DOHH2 (cell line): Measurements from ENCODE around the gene KIF1B.

ENCODE experiments used
- H3F3A ChIP-seq: fragments of 200-600 bp; sonication (generic), shearing (Covaris generic); 2 replicates; pipeline ENCODE4 v1.6.0; 2016; ENCODE audit warnings: antibody characterized with exemption, mild to moderate bottlenecking; ENCODE audit not compliant: control insufficient read depth, insufficient read depth
- H3K27ac ChIP-seq: fragments of 200-600 bp; sonication (generic); 2 replicates; pipeline ENCODE4 v1.5.1; 2014; ENCODE audit warnings: low read depth, mild to moderate bottlenecking, low read length, moderate library complexity
- H3K27me3 ChIP-seq: fragments of 200-600 bp; sonication (generic); 2 replicates; pipeline ENCODE4 v1.6.1; 2014; ENCODE audit warnings: mild to moderate bottlenecking, low read length, mixed read lengths; ENCODE audit not compliant: control insufficient read depth
- H3K36me3 ChIP-seq: fragments of 200-600 bp; sonication (generic); 2 replicates; pipeline ENCODE4 v1.6.1; 2014; ENCODE audit warnings: mild to moderate bottlenecking, low read length, moderate library complexity, mixed read lengths; ENCODE audit not compliant: control insufficient read depth
- H3K4me1 ChIP-seq: fragments of 200-600 bp; sonication (generic); 2 replicates; pipeline ENCODE4 v1.6.1; 2014; ENCODE audit warnings: mild to moderate bottlenecking, low read length, mixed read lengths; ENCODE audit not compliant: control insufficient read depth
- H3K4me2 ChIP-seq: fragments of 200-600 bp; sonication (generic); 2 replicates; pipeline ENCODE4 v1.6.0; 2014; ENCODE audit warnings: mild to moderate bottlenecking, low read length, moderate library complexity
- H3K4me3 ChIP-seq: fragments of 200-600 bp; sonication (generic); 2 replicates; pipeline ENCODE4 v1.5.1; 2014; ENCODE audit warnings: mild to moderate bottlenecking, low read length, mixed read lengths
- H3K79me2 ChIP-seq: fragments of 200-600 bp; sonication (generic); 2 replicates; pipeline ENCODE4 v1.6.1; 2014; ENCODE audit warnings: mild to moderate bottlenecking, low read length, mixed read lengths; ENCODE audit not compliant: control insufficient read depth
- H3K9me2 ChIP-seq: fragments of 200-600 bp; sonication (generic); replicated peaks from 2 replicates; pipeline ENCODE4 v1.6.1; 2014; ENCODE audit warnings: mild to moderate bottlenecking, low read length, mixed read lengths; ENCODE audit not compliant: control insufficient read depth
- H3K9me3 ChIP-seq: fragments of 200-600 bp; sonication (generic); 2 replicates; pipeline ENCODE4 v1.6.1; 2014; ENCODE audit warnings: antibody characterized with exemption, low read length, mixed read lengths; ENCODE audit not compliant: control insufficient read depth, insufficient read depth
- H4K20me1 ChIP-seq: fragments of 200-600 bp; sonication (generic); 2 replicates; pipeline ENCODE4 v1.6.0; 2014; ENCODE audit warnings: low read depth, mild to moderate bottlenecking, antibody characterized with exemption, low read length, moderate library complexity; ENCODE audit not compliant: control insufficient read depth, insufficient read depth
- EZH2phosphoT487 ChIP-seq: fragments of 200-600 bp; sonication (generic); IDR thresholded peaks from 2 replicates; pipeline ENCODE4 v1.6.1; 2017; ENCODE audit warnings: borderline replicate concordance, mild to moderate bottlenecking, antibody characterized with exemption, low read length, moderate library complexity, mixed read lengths
- TF ChIP-seq, protein P1 (sequence below): fragments of 200-600 bp; sonication (generic); IDR thresholded peaks from one replicate; pipeline ENCODE4 v1.5.1; 2014; ENCODE audit warnings: antibody characterized with exemption, mild to moderate bottlenecking, low read depth, low read length; ENCODE audit not compliant: poor library complexity, severe bottlenecking

KIF1B gene

DNA sequence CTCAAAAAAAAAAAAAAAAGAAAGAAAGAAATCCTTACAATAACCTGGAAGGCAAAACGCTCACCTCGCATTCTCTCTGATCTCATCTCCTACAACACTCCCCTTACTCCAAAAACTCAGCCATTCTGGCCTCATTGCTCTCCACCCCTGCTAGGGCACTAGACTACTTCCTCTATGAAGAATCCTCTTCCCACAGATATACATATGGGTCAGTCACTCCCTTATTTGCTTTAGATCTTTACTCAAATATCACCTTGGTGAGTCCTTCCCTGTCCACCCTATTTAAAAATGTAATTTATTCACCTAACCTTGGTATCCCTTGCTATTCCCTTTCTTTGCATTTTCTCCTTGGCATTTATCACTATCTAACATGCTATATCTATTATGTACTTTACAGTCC is 24.6 kb upstream of the KIF1B start:
- Histone ChIP-seq H3K4me1 (no peaks in the 10 kb centered on the region), H3K79me2 (no peaks in the 10 kb centered on the region), H3K36me3 (no peaks in the 10 kb centered on the region), H3K27ac (no peak overlapping the region), H4K20me1 (no peaks in the 10 kb centered on the region), H3K27me3 (no peaks in the 10 kb centered on the region), H3K4me2 (no peak overlapping the region), H3K4me3 (no peak overlapping the region), H3F3A (no peaks in the 10 kb centered on the region; the same call in 1 of the 2 replicates), H3K9me3 (no peaks in the 10 kb centered on the region), H3K9me2 (no peaks in the 10 kb centered on the region)
- TF ChIP-seq, protein P1, sequence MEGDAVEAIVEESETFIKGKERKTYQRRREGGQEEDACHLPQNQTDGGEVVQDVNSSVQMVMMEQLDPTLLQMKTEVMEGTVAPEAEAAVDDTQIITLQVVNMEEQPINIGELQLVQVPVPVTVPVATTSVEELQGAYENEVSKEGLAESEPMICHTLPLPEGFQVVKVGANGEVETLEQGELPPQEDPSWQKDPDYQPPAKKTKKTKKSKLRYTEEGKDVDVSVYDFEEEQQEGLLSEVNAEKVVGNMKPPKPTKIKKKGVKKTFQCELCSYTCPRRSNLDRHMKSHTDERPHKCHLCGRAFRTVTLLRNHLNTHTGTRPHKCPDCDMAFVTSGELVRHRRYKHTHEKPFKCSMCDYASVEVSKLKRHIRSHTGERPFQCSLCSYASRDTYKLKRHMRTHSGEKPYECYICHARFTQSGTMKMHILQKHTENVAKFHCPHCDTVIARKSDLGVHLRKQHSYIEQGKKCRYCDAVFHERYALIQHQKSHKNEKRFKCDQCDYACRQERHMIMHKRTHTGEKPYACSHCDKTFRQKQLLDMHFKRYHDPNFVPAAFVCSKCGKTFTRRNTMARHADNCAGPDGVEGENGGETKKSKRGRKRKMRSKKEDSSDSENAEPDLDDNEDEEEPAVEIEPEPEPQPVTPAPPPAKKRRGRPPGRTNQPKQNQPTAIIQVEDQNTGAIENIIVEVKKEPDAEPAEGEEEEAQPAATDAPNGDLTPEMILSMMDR: no peak
- no peak for TF ChIP-seq EZH2phosphoT487

DNA sequence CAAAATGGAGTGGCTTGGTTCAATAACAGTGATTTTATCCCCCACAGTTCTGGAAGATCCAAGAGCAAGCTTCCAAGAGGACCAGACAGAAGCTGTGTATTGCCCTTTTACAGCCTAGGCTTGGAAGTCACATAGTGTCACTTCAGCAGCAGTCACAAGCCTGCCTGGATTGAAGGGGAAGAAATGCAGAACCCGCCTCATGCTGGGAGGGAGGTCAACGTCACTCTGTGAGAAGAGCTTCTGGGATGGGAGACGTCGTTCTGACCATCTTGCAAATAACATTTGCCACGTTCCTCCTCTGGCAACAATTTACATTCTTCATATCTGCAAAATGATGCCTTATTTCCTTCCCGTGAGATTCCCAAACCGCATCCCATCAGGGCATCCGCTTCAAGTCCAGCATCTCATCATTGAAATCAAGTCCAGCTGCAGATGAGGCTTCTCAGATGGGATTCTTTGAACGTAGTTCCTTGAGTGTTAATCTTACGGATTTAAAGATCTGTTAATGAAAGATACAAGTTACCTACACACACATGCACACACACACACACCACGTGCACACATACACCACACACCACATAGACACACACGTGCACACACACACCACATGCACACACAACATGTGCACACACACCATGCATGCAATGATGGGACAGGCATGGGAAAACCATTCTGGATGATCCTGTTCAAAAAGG is 23.9 kb upstream of the KIF1B start:
- TF ChIP-seq, protein P1: no peak
- no peak for TF ChIP-seq EZH2phosphoT487
- H3K36me3 ChIP-seq: no peaks in the 10 kb centered on the region
- H4K20me1 ChIP-seq: no peaks in the 10 kb centered on the region
- no peaks in the 10 kb centered on the region for H3K9me3 ChIP-seq
- no peak overlapping the region for H3K27ac ChIP-seq
- no peaks in the 10 kb centered on the region; the same call in 1 of the 2 replicates for H3F3A ChIP-seq
- no peak overlapping the region for H3K4me2 ChIP-seq
- no peaks in the 10 kb centered on the region for H3K27me3 ChIP-seq
- H3K9me2 ChIP-seq: no peaks in the 10 kb centered on the region
- H3K4me1 ChIP-seq: no peaks in the 10 kb centered on the region
- H3K79me2 ChIP-seq: no peaks in the 10 kb centered on the region
- H3K4me3 ChIP-seq: no peak overlapping the region

DNA sequence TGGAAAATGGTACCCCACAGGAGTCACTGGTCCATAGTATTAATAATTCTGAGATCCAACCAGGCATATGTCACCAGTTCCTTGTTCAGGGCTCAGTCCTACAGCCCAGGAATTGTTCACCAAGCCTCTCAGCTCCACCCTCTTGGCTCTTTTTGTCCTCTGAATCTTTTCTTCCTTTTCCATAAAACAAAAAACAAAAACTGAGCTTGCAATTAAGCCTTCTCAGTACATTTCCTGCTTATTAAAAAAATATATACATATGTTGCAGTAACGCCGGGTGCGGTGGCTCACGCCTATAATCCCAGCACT is 23.4 kb upstream of the KIF1B start:
- no peak overlapping the region for H3K4me3 ChIP-seq
- H3K36me3 ChIP-seq: no peaks in the 10 kb centered on the region
- no peaks in the 10 kb centered on the region for H3K9me2 ChIP-seq
- H4K20me1 ChIP-seq: no peaks in the 10 kb centered on the region
- no peaks in the 10 kb centered on the region for H3K4me1 ChIP-seq
- TF ChIP-seq EZH2phosphoT487: no peak
- TF ChIP-seq, protein P1: no peak
- no peak overlapping the region for H3K4me2 ChIP-seq
- no peaks in the 10 kb centered on the region for H3K9me3 ChIP-seq
- H3K79me2 ChIP-seq: no peaks in the 10 kb centered on the region
- H3F3A ChIP-seq: no peaks in the 10 kb centered on the region; the same call in 1 of the 2 replicates
- H3K27me3 ChIP-seq: no peaks in the 10 kb centered on the region
- H3K27ac ChIP-seq: no peak overlapping the region

DNA sequence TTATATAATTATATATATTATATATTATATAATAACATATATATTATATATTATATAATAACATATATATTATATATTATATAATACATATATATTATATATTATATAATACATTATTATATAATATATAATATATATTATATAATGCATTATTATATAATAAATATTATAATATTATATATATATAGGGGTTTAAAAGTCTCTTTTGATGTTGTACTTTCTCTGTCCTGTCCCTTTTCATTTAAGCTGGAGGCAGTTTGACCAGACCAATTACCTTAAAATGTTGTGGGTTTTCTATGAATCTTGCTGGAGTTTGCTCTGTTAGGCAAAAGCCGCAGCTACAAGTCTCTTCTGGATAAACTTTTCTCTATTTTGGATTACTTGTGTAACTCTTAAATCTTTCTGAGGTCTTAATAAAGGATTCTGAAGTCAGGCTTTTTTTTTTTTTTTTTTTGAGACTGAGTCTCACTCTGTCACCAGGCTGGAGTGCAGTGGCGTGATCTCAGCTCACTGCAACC is 22.2 kb upstream of the KIF1B start:
- Histone ChIP-seq H3K27ac (no peak overlapping the region), H4K20me1 (no peaks in the 10 kb centered on the region)

More for the DNA sequence above, 22.2 kb upstream of the KIF1B start:
- Histone ChIP-seq H3K36me3 (no peaks in the 10 kb centered on the region), H3K4me1 (no peaks in the 10 kb centered on the region), H3F3A (no peaks in the 10 kb centered on the region), H3K27me3 (no peaks in the 10 kb centered on the region), H3K79me2 (no peaks in the 10 kb centered on the region), H3K9me2 (no peaks in the 10 kb centered on the region), H3K4me3 (no peak overlapping the region), H3K4me2 (no peak overlapping the region), H3K9me3 (no peaks in the 10 kb centered on the region)
- TF ChIP-seq, protein P1: no peak
- no peak for TF ChIP-seq EZH2phosphoT487
